Measurements from ENCODE around the gene KIF18B. TPM values are rescaled to one million over a fixed set of nuclear protein-coding genes. Genes with fewer than 3 reads are reported as not detected.

KIF18B gene
- total RNA-seq, 1 experiment from 2014 or later: 54.3 TPM

DNA sequence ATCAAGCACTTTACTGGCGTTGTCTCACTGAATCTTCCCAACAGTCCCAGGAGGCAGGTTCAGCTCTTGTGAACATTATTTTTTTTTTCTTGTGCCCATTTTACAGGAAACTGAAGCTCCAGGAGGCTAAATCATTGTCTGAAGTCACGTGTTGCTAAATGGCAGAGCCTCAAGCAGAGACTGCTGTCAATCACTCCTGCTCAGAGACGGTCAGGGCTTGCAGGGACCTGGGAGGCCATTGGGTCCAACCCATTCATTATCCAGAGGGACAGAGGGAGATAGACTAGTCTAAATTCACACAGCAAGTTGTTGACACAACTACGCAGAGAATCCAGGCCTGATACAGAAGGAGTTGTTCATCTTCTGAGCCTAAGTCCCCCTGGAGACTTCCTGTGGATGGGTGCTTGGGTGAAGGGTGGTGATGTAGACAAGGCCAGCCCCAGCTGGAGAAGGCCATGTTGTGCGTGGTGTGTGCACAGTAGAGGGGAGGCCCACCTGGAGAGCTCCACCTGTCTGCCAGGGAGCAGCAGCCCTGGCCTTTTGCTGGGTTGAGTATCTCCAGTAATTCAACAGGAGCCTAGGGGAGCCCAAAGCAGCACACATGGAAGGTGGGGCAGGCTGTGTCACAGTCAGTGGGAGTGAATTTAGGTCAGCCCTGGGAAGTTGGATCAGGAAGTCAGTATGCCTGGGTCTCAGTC, 44.8 kb upstream of the KIF18B start:
- intact Hi-C loops (cut with micrococcal nuclease; ENCODE audit: unreplicated experiment): no loop called here
- TF ChIP-seq EZH2 (IDR thresholded peaks at IDR 0.05; ENCODE audit: borderline replicate concordance, low read depth, low read length, poor library complexity, severe bottlenecking): no peak
- no peak for TF ChIP-seq CTCF (conservative IDR thresholded peaks at IDR 0.05; ENCODE audit: low read depth, low read length)
- Histone ChIP-seq H3K4me1 (ENCODE audit: insufficient read depth, low read length, poor library complexity, severe bottlenecking) (peaks cover 23% of the 10 kb centered on the region), H3K36me3 (ENCODE audit: insufficient read depth, low read length, poor library complexity, severe bottlenecking) (no peaks in the 10 kb centered on the region), H3K9me3 (ENCODE audit: low read depth, low read length, poor library complexity, severe bottlenecking) (no peaks in the 10 kb centered on the region), H3K27me3 (replicated peaks; ENCODE audit: insufficient read depth, low read depth, low read length, poor library complexity) (no peaks in the 10 kb centered on the region), H3K4me3 (ENCODE audit: low read depth, low read length, poor library complexity, severe bottlenecking) (no peak overlapping the region), H3K27ac (ENCODE audit: low read depth, low read length, poor library complexity, severe bottlenecking) (no peak overlapping the region)
- ChIA-PET CTCF (no interaction called here), POLR2A (ENCODE audit: low non-redundant PET) (no interaction called here)
- DNase-seq (ENCODE audit: low spot score): no peak
- BruUV-seq (replicated peaks): no TSS peak

DNA sequence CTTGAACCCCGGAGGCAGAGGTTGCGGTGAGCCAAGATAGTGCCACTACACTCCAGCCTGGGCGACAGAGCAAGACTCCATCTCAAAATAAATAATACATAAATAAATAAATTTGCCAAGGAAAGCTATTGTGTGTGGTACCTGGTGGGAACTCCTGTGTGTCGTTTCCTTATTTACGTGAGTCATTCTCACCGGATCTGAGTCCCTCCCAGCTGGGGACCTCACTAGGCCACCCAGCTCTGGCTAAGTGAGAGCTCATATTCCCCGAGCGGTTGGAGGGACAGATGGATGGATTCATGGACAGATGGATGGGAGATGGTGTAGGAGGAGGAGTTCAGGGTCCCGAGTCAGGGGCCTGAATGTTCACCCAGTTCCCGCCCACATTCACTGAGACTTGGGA, 43.4 kb upstream of the KIF18B start:
- DNase-seq (ENCODE audit: low spot score): no peak
- ChIA-PET POLR2A (ENCODE audit: low non-redundant PET) (interaction anchor here (0.6 kb wide), 1 partner anchor 212 kb away, joined by 3 read pairs; no protein-coding TSS in a partner anchor), CTCF (no interaction called here)
- H3K4me3 ChIP-seq (ENCODE audit: low read depth, low read length, poor library complexity, severe bottlenecking): no peak overlapping the region
- BruUV-seq (replicated peaks): no TSS peak
- H3K27me3 ChIP-seq (replicated peaks; ENCODE audit: insufficient read depth, low read depth, low read length, poor library complexity): no peaks in the 10 kb centered on the region
- no peak overlapping the region for H3K27ac ChIP-seq (ENCODE audit: low read depth, low read length, poor library complexity, severe bottlenecking)
- H3K9me3 ChIP-seq (ENCODE audit: low read depth, low read length, poor library complexity, severe bottlenecking): no peaks in the 10 kb centered on the region
- peaks cover 27% of the 10 kb centered on the region for H3K4me1 ChIP-seq (ENCODE audit: insufficient read depth, low read length, poor library complexity, severe bottlenecking)
- TF ChIP-seq CTCF (conservative IDR thresholded peaks at IDR 0.05; ENCODE audit: low read depth, low read length): no peak
- TF ChIP-seq EZH2 (IDR thresholded peaks at IDR 0.05; ENCODE audit: borderline replicate concordance, low read depth, low read length, poor library complexity, severe bottlenecking): no peak
- H3K36me3 ChIP-seq (ENCODE audit: insufficient read depth, low read length, poor library complexity, severe bottlenecking): no peaks in the 10 kb centered on the region
- intact Hi-C loops (cut with micrococcal nuclease; ENCODE audit: unreplicated experiment): no loop called here

- Histone ChIP-seq H3K4me3 (ENCODE audit: low read depth, low read length, poor library complexity, severe bottlenecking) (no peak overlapping the region), H3K36me3 (ENCODE audit: insufficient read depth, low read length, poor library complexity, severe bottlenecking) (no peaks in the 10 kb centered on the region), H3K4me1 (ENCODE audit: insufficient read depth, low read length, poor library complexity, severe bottlenecking) (peaks cover 27% of the 10 kb centered on the region), H3K27me3 (replicated peaks; ENCODE audit: insufficient read depth, low read depth, low read length, poor library complexity) (no peaks in the 10 kb centered on the region), H3K9me3 (ENCODE audit: low read depth, low read length, poor library complexity, severe bottlenecking) (no peaks in the 10 kb centered on the region), H3K27ac (ENCODE audit: low read depth, low read length, poor library complexity, severe bottlenecking) (no peak overlapping the region)
- TF ChIP-seq EZH2 (IDR thresholded peaks at IDR 0.05; ENCODE audit: borderline replicate concordance, low read depth, low read length, poor library complexity, severe bottlenecking) (no peak), CTCF (conservative IDR thresholded peaks at IDR 0.05; ENCODE audit: low read depth, low read length) (no peak)
- no TSS peak for BruUV-seq (replicated peaks)
- ChIA-PET POLR2A (ENCODE audit: low non-redundant PET) (no interaction called here), CTCF (no interaction called here)
- no peak for DNase-seq (ENCODE audit: low spot score)
- intact Hi-C loops (cut with micrococcal nuclease; ENCODE audit: unreplicated experiment): no loop called here
Observed at GRCh38 chr17:44989552-44990138, 42.1 kb upstream of the KIF18B start.

All from A673 (cell line).